Posterior vena cava (tissue), 2 donors: ENCODE results near the gene MKLN1. TPM values are rescaled to one million over a fixed set of nuclear protein-coding genes. Genes with fewer than 3 reads are reported as not detected.
"Not testable (repeated sequence)": the region's sequence is repeated elsewhere in the genome, so short reads cannot be mapped to it uniquely, and the experiment has no call there.

Source experiments
- DNase-seq: peaks from one replicate; pipeline ENCODE4 v3.0.0-alpha.2; 2020; ENCODE audit warnings: low spot score
- intact Hi-C, 2 donors: fragments of 100-400 bp; cut with DNase I; formaldehyde crosslinking; loops; one replicate each; pipeline versions ENCODE4 v1.14.1 to v1.14.2; 2022 to 2023
- total RNA-seq, 2 donors: library from RNA; stranded (reverse); fragmentation: NEBNext Ultra II Directional; extraction: Animal tissue kit (Norgen Biotek cat#: 25700); gene quantifications; one replicate each; pipeline ENCODE4 v1.2.1, GENCODE V29; 2021
- donor health status: DM: yes; HTN: yes; CAD: no.
- donor health status: DM: yes; HTN: yes; CAD: no.

The MKLN1 gene
- total RNA-seq, 2 donors from 2014 or later = 72.5 to 75.6 TPM

- DNase-seq = no peak
- intact Hi-C loops = no loop called here
Observed at GRCh38 chr7:131505636-131506557, 178.2 kb downstream of the MKLN1 start.

GRCh38 chr7:131506597-131506996 is 178.9 kb downstream of the MKLN1 start:
- DNase-seq = peak; percentile 72
- intact Hi-C loops = no loop called here

- peak; percentile 95 for DNase-seq
- intact Hi-C loops = loop anchor here in 1 of 2 donors (2.0 kb wide), 1 partner anchor 147 kb away; no protein-coding TSS in a partner anchor
Observed at GRCh38 chr7:131507592-131508331, 180.1 kb downstream of the MKLN1 start.

- intact Hi-C loops = loop anchor here in 1 of 2 donors (2.0 kb wide), 1 partner anchor 146 kb away; no protein-coding TSS in a partner anchor
- DNase-seq = peak; percentile 71
Observed at GRCh38 chr7:131508754-131509486, 181.2 kb downstream of the MKLN1 start.

- no peak for DNase-seq
- intact Hi-C loops = loop anchor here (1.0 to 2.0 kb wide), 2 partner anchors 141 to 145 kb away; no protein-coding TSS in a partner anchor
Observed at GRCh38 chr7:131509781-131510180, 182.1 kb downstream of the MKLN1 start.

GRCh38 chr7:131511071-131511470 is 183.4 kb downstream of the MKLN1 start:
- no peak for DNase-seq
- intact Hi-C loops = no loop called here

GRCh38 chr7:131511774-131512535 is 184.3 kb downstream of the MKLN1 start:
- DNase-seq = peak; percentile 38
- intact Hi-C loops = no loop called here

- intact Hi-C loops = no loop called here
- peak; percentile 93 for DNase-seq
Observed at GRCh38 chr7:131513245-131514061, 185.8 kb downstream of the MKLN1 start.

- intact Hi-C loops, DNase-seq: not testable (repeated sequence)
Observed at GRCh38 chr7:131515471-131515870, 187.8 kb downstream of the MKLN1 start.

GRCh38 chr7:131517218-131517923 is 189.7 kb downstream of the MKLN1 start:
- no peak for DNase-seq
- intact Hi-C loops = no loop called here

- peak; percentile 53 for DNase-seq
- intact Hi-C loops = no loop called here
Observed at GRCh38 chr7:131518626-131519025, 190.9 kb downstream of the MKLN1 start.

- intact Hi-C loops = no loop called here
- peak; percentile 62 for DNase-seq
Observed at GRCh38 chr7:131521651-131522163, 194.0 kb downstream of the MKLN1 start.

GRCh38 chr7:131522325-131522930 is 194.8 kb downstream of the MKLN1 start:
- intact Hi-C loops = no loop called here
- peak; percentile 25 for DNase-seq

- intact Hi-C loops = no loop called here
- DNase-seq = no peak
Observed at GRCh38 chr7:131524115-131524514, 196.4 kb downstream of the MKLN1 start.

GRCh38 chr7:131524703-131525102 is 197.0 kb downstream of the MKLN1 start:
- intact Hi-C loops = no loop called here
- no peak for DNase-seq

- no peak for DNase-seq
- intact Hi-C loops = no loop called here
Observed at GRCh38 chr7:131525820-131526219, 198.1 kb downstream of the MKLN1 start.

GRCh38 chr7:131527456-131527855 is 199.8 kb downstream of the MKLN1 start:
- DNase-seq = peak; percentile 20
- intact Hi-C loops = no loop called here
